IMR-90 (cell line): ENCODE measurements around the gene PDLIM5. TPM values are rescaled to one million over a fixed set of nuclear protein-coding genes. Genes with fewer than 3 reads are reported as not detected.

Experiments used
- ATAC-seq: fragments of 200-7000 bp; cut with Tn5 transposase; 2 replicates; pipeline ENCODE4 v1.9.1; 2020; ENCODE audit warnings: low read depth, mild to moderate bottlenecking, moderate library complexity
- BruUV-seq: library from RNA; stranded (reverse); fragments of 400-500 nt; replicated peaks from 2 replicates; lab custom pipeline; 2021; lab: Mats Ljungman, UMichigan
- CTCF ChIA-PET: fragments of 300-600 bp; formaldehyde crosslinking; extraction: SDS; loops from one replicate; lab custom pipeline; 2021; ENCODE audit warnings: antibody characterized with exemption; lab: Yijun Ruan, JAX
- POLR2A ChIA-PET: fragments of 300-600 bp; sonication (Branson Sonifier 250); formaldehyde crosslinking; loops from one replicate; lab custom pipeline; 2022; ENCODE audit warnings: antibody characterized with exemption; ENCODE audit not compliant: unreplicated experiment; lab: Charles Lee
- DNase-seq: peaks from one replicate; pipeline ENCODE4 v3.0.0; 2013
- H2AFZ ChIP-seq: replicated peaks from 2 replicates; pipeline ENCODE3; 2013; ENCODE audit warnings: low read length, mild to moderate bottlenecking; ENCODE audit not compliant: poor library complexity
- H2AK5ac ChIP-seq: 2 replicates; pipeline ENCODE4 v1.6.1; 2013; ENCODE audit warnings: low read depth, low read length, inconsistent platforms
- H2AK9ac ChIP-seq: replicated peaks from 2 replicates; pipeline ENCODE3; 2013; ENCODE audit warnings: mild to moderate bottlenecking, low read depth, low read length, moderate library complexity; ENCODE audit not compliant: poor library complexity
- H2BK120ac ChIP-seq: 2 replicates; pipeline ENCODE4 v1.6.1; 2013; ENCODE audit warnings: low read depth, low read length, inconsistent platforms
- H2BK15ac ChIP-seq: 3 replicates; pipeline ENCODE4 v1.6.1; 2013; ENCODE audit warnings: low read depth, low read length, inconsistent platforms
- H2BK20ac ChIP-seq: 2 replicates; pipeline ENCODE4 v1.6.1; 2013; ENCODE audit warnings: low read depth, mild to moderate bottlenecking, inconsistent platforms, low read length, moderate library complexity
- H2BK5ac ChIP-seq: 2 replicates; pipeline ENCODE4 v1.6.1; 2013; ENCODE audit warnings: mild to moderate bottlenecking, low read depth, low read length, inconsistent platforms; ENCODE audit not compliant: poor library complexity, severe bottlenecking
- H3K14ac ChIP-seq: replicated peaks from 2 replicates; pipeline ENCODE4 v1.6.1; 2013; ENCODE audit warnings: low read depth, low read length, inconsistent platforms
- H3K18ac ChIP-seq: 2 replicates; pipeline ENCODE4 v1.6.1; 2013; ENCODE audit warnings: low read depth, low read length, control low read depth
- H3K23ac ChIP-seq: 2 replicates; pipeline ENCODE4 v1.6.1; 2013; ENCODE audit warnings: low read depth, low read length, inconsistent platforms
- H3K27ac ChIP-seq: 2 replicates; pipeline ENCODE4 v1.5.1; 2013; ENCODE audit warnings: mild to moderate bottlenecking, control low read depth, low read length; ENCODE audit not compliant: insufficient read depth
- H3K27me3 ChIP-seq: 2 replicates; pipeline ENCODE4 v1.6.1; 2013; ENCODE audit warnings: low read length; ENCODE audit not compliant: control insufficient read depth, insufficient read depth
- H3K36me3 ChIP-seq: 2 replicates; pipeline ENCODE4 v1.6.1; 2013; ENCODE audit warnings: low read length, mixed read lengths; ENCODE audit not compliant: control insufficient read depth, insufficient read depth
- H3K4ac ChIP-seq: 2 replicates; pipeline ENCODE4 v1.6.1; 2013; ENCODE audit warnings: low read depth, low read length, inconsistent platforms
- H3K4me1 ChIP-seq: 2 replicates; pipeline ENCODE4 v1.6.1; 2013; ENCODE audit warnings: low read length, mixed read lengths; ENCODE audit not compliant: control insufficient read depth, insufficient read depth
- H3K4me2 ChIP-seq: 2 replicates; pipeline ENCODE4 v1.6.1; 2013; ENCODE audit warnings: low read depth, mild to moderate bottlenecking, control low read depth, low read length, moderate library complexity
- H3K4me3 ChIP-seq: 2 replicates; pipeline ENCODE4 v1.5.1; 2013; ENCODE audit warnings: low read depth, mild to moderate bottlenecking, control low read depth, low read length, moderate library complexity; ENCODE audit not compliant: insufficient read depth
- H3K56ac ChIP-seq: 2 replicates; pipeline ENCODE4 v1.6.1; 2013; ENCODE audit warnings: low read length, inconsistent platforms; ENCODE audit not compliant: insufficient read depth; ENCODE audit errors: extremely low read depth
- H3K79me1 ChIP-seq, 2 experiments: 2 replicates each; pipeline ENCODE4 v1.6.1; 2013; ENCODE audit warnings: low read length in 2 of 2, inconsistent platforms in 1 of 2, low read depth in 1 of 2
- H3K9ac ChIP-seq: 2 replicates; pipeline ENCODE4 v1.6.1; 2013; ENCODE audit warnings: low read depth, low read length, control low read depth
- H3K9me1 ChIP-seq: 2 replicates; pipeline ENCODE4 v1.6.1; 2013; ENCODE audit warnings: low read length, inconsistent platforms; ENCODE audit not compliant: insufficient read depth
- H3K9me3 ChIP-seq: 2 replicates; pipeline ENCODE4 v1.6.1; 2013; ENCODE audit warnings: low read length; ENCODE audit not compliant: control insufficient read depth, insufficient read depth
- H4K20me1 ChIP-seq: 2 replicates; pipeline ENCODE4 v1.6.1; 2013; ENCODE audit warnings: low read length, inconsistent platforms; ENCODE audit not compliant: insufficient read depth
- H4K5ac ChIP-seq: 2 replicates; pipeline ENCODE4 v1.6.1; 2013; ENCODE audit warnings: mild to moderate bottlenecking, low read depth, low read length, control low read depth
- H4K8ac ChIP-seq, 2 experiments: 2 replicates each; pipeline ENCODE4 v1.6.1; 2013; ENCODE audit warnings: low read depth in 2 of 2, low read length in 2 of 2, control low read depth in 1 of 2, inconsistent platforms in 1 of 2
- H4K91ac ChIP-seq: 2 replicates; pipeline ENCODE4 v1.6.1; 2013; ENCODE audit warnings: low read depth, low read length, inconsistent platforms; ENCODE audit not compliant: insufficient read depth
- BHLHE40 ChIP-seq: fragments of 150-350 bp; IDR thresholded peaks from 2 replicates; pipeline ENCODE4 v1.6.1; 2016; ENCODE audit warnings: mild to moderate bottlenecking, low read depth, low read length
- CEBPB ChIP-seq: IDR thresholded peaks from 2 replicates; pipeline ENCODE4 v1.6.1; 2012; ENCODE audit warnings: low read depth, low read length, improper control_type of control experiment
- CHD1 ChIP-seq: IDR thresholded peaks from 2 replicates; pipeline ENCODE4 v1.6.1; 2012; ENCODE audit warnings: low read depth, low read length, improper control_type of control experiment
- CTCF ChIP-seq: conservative IDR thresholded peaks from 2 replicates; pipeline ENCODE4 v1.5.1; 2012; ENCODE audit warnings: mild to moderate bottlenecking, low read depth, low read length, improper control_type of control experiment
- ELK1 ChIP-seq: fragments of 150-350 bp; IDR thresholded peaks from 2 replicates; pipeline ENCODE4 v1.6.1; 2016; ENCODE audit warnings: low read depth, mild to moderate bottlenecking, low read length, moderate library complexity, borderline replicate concordance
- FOS ChIP-seq: fragments of 150-350 bp; IDR thresholded peaks from 2 replicates; pipeline ENCODE4 v1.6.1; 2016; ENCODE audit warnings: low read depth, low read length
- MAFK ChIP-seq: IDR thresholded peaks from 2 replicates; pipeline ENCODE4 v1.6.1; 2012; ENCODE audit warnings: low read depth, low read length, improper control_type of control experiment
- MAZ ChIP-seq: IDR thresholded peaks from 2 replicates; pipeline ENCODE4 v1.6.1; 2012; ENCODE audit warnings: low read depth, mild to moderate bottlenecking, low read length, improper control_type of control experiment, moderate library complexity, borderline replicate concordance
- MXI1 ChIP-seq: IDR thresholded peaks from 2 replicates; pipeline ENCODE4 v1.6.1; 2012; ENCODE audit warnings: low read depth, mild to moderate bottlenecking, low read length, moderate library complexity, borderline replicate concordance
- NFE2L2 ChIP-seq: fragments of 150-350 bp; IDR thresholded peaks from 2 replicates; pipeline ENCODE4 v1.6.1; 2016; ENCODE audit warnings: low read depth, mild to moderate bottlenecking, low read length
- POLR2A ChIP-seq: IDR thresholded peaks from 2 replicates; pipeline ENCODE4 v1.6.1; 2012; ENCODE audit warnings: mild to moderate bottlenecking, low read depth, low read length
- SMC3 ChIP-seq: fragments of 150-350 bp; IDR thresholded peaks from 2 replicates; pipeline ENCODE4 v1.6.1; 2016; ENCODE audit warnings: low read depth, mild to moderate bottlenecking, antibody characterized with exemption, low read length, moderate library complexity
- USF2 ChIP-seq: fragments of 150-350 bp; IDR thresholded peaks from 2 replicates; pipeline ENCODE4 v1.6.1; 2017; ENCODE audit warnings: mild to moderate bottlenecking, antibody characterized with exemption, low read length, low read depth
- WGBS, 2 experiments: methylation state at CpG; one replicate each; pipeline versions ENCODE4 v1.1.5 to v1.1.7; 2013; ENCODE audit warnings: missing lambda C conversion rate in 2 of 2; ENCODE audit not compliant: insufficient read length in 1 of 2; ENCODE audit errors: extremely low coverage in 2 of 2; 5-methylcytosine and 5-hydroxymethylcytosine counted together
- dilution Hi-C: fragments of 300-500 bp; cut with HindIII; formaldehyde crosslinking; loops from one replicate; pipeline ENCODE4 v1.14.3; 2018; ENCODE audit warnings: low sequenced_read_pairs; ENCODE audit not compliant: unreplicated experiment
- in situ Hi-C: fragments of 300-500 bp; cut with MboI; formaldehyde crosslinking; loops from 3 replicates; pipeline ENCODE4 v1.14.3; 2019; ENCODE audit warnings: low sequenced_read_pairs, inconsistent platforms, mixed read lengths
- intact Hi-C: fragments of 100-400 bp; cut with micrococcal nuclease; formaldehyde crosslinking; loops from 2 replicates; pipeline ENCODE4 v1.10.0; 2022
- polyA plus RNA-seq, 3 experiments: library from polyadenylated mRNA; depleted of rRNA; stranded (reverse); fragments of >200 nt; gene quantifications; 2 replicates each; pipeline ENCODE4 v1.2.3, GENCODE V29; 2012; ENCODE audit warnings: low replicate concordance in 1 of 3
- total RNA-seq: library from RNA; depleted of rRNA; stranded (reverse); fragments of >200 nt; gene quantifications from 2 replicates; pipeline ENCODE4 v1.2.3, GENCODE V29; 2012

Gene PDLIM5
- total and polyA plus RNA-seq, 2 of the 4 experiments (the other 2 are of a cell fraction) = 96.5 to 188 TPM

- TF ChIP-seq MAZ = no peak
Observed at GRCh38 chr4:94406668-94407437, 44.9 kb upstream of the PDLIM5 start (continued).

- Histone ChIP-seq H2BK20ac (no peak overlapping the region), H2BK120ac (no peak overlapping the region), H3K4me1 (peaks cover 4% of the 10 kb centered on the region; the same call in 1 of the 2 replicates), H3K14ac (no peak overlapping the region), H3K4me2 (no peak overlapping the region), H3K27me3 (no peaks in the 10 kb centered on the region), H3K27ac (no peak overlapping the region), H3K79me1 (no peaks in the 10 kb centered on the region), H2AFZ (no peak overlapping the region), H2BK15ac (no peak overlapping the region), H3K56ac (no peak overlapping the region), H3K4ac (no peak overlapping the region), H4K91ac (no peak overlapping the region), H3K23ac (no peak overlapping the region), H3K18ac (no peak overlapping the region), H3K9me1 (no peaks in the 10 kb centered on the region; the same call in 1 of the 2 replicates), H2BK5ac (no peak overlapping the region), H2AK9ac (no peak overlapping the region), H4K8ac (no peak overlapping the region), H3K36me3 (no peaks in the 10 kb centered on the region), H2AK5ac (no peak overlapping the region), H3K9ac (no peak overlapping the region), H4K20me1 (no peaks in the 10 kb centered on the region), H3K9me3 (no peaks in the 10 kb centered on the region), H3K4me3 (no peak overlapping the region), H4K5ac (no peak overlapping the region)
- in situ Hi-C loops (loop anchor here (5.0 to 25.0 kb wide), 2 partner anchors 194 to 704 kb away; no protein-coding TSS in a partner anchor), intact Hi-C loops (loop anchor here (2.0 to 10.0 kb wide), 3 partner anchors 43 to 687 kb away; partner anchors contain the start of gene PDLIM5), dilution Hi-C loops (no loop called here)
- ATAC-seq = no peak
- CTCF ChIA-PET = interaction anchor here (1.0 to 1.5 kb wide), 6 partner anchors 22 to 717 kb away, joined by 3 to 9 read pairs (median 4); no protein-coding TSS in a partner anchor
- no CpG with 5 or more reads among the region's 2 CpGs for WGBS, 2 experiments
- TF ChIP-seq POLR2A = no peak
- TF ChIP-seq BHLHE40 = no peak
- no peak for TF ChIP-seq NFE2L2
- TF ChIP-seq FOS = no peak
- TF ChIP-seq CHD1 = no peak
- no peak for TF ChIP-seq USF2
- TF ChIP-seq ELK1 = no peak
- TF ChIP-seq CEBPB = no peak
- no peak for TF ChIP-seq MAFK
- TF ChIP-seq CTCF = no peak
- TF ChIP-seq SMC3 = no peak
- TF ChIP-seq MXI1 = no peak
- POLR2A ChIA-PET = no interaction called here
- peak; percentile 3 for DNase-seq
- no TSS peak for BruUV-seq
Observed at GRCh38 chr4:94407846-94408245, 43.9 kb upstream of the PDLIM5 start.
